Left ventricle myocardium inferior (tissue), 1 donor: ENCODE results near the gene SLC12A9. TPM values are rescaled to one million over a fixed set of nuclear protein-coding genes. Genes with fewer than 3 reads are reported as not detected.
A peak's percentile ranks its signal among the peaks of the same experiment; 100 is the strongest.

Experiments used
- DNase-seq: peaks from one replicate; pipeline ENCODE4 v3.0.0-alpha.2; 2020
- H3K27ac ChIP-seq: fragments of 200-600 bp; replicated peaks from 2 replicates; pipeline ENCODE4 v1.8.0; 2021
- H3K27me3 ChIP-seq: fragments of 200-600 bp; 2 replicates; pipeline ENCODE4 v1.8.0; 2021; ENCODE audit warnings: low read depth
- H3K36me3 ChIP-seq: fragments of 200-600 bp; 2 replicates; pipeline ENCODE4 v1.8.0; 2021
- H3K4me1 ChIP-seq: fragments of 200-600 bp; 2 replicates; pipeline ENCODE4 v1.8.0; 2021
- H3K4me3 ChIP-seq: fragments of 200-600 bp; 2 replicates; pipeline ENCODE4 v1.8.0; 2021; ENCODE audit warnings: mild to moderate bottlenecking, moderate library complexity
- H3K9me3 ChIP-seq: fragments of 200-600 bp; replicated peaks from 2 replicates; pipeline ENCODE4 v1.8.0; 2021
- CTCF ChIP-seq: fragments of 200-600 bp; IDR thresholded peaks from 2 replicates; pipeline ENCODE4 v1.8.0; 2021; ENCODE audit warnings: antibody characterized with exemption, mild to moderate bottlenecking, borderline replicate concordance
- intact Hi-C: fragments of 100-400 bp; cut with micrococcal nuclease; formaldehyde crosslinking; loops from one replicate; pipeline ENCODE4 v1.11.0; 2022
- long read RNA-seq: library from polyadenylated mRNA; unstranded; transcript quantifications from one replicate; pipeline ENCODE4 v2.0.0, GENCODE V29; 2021
- total RNA-seq: library from RNA; stranded (reverse); fragmentation: NEBNext Ultra II Directional; extraction: Animal tissue kit (Norgen Biotek cat#: 25700); gene quantifications from one replicate; pipeline ENCODE4 v1.2.1, GENCODE V29; 2021
- donor health status: DM: no; HTN: yes; CAD: no; lungs with severe emphysema.

Gene SLC12A9, protein sequence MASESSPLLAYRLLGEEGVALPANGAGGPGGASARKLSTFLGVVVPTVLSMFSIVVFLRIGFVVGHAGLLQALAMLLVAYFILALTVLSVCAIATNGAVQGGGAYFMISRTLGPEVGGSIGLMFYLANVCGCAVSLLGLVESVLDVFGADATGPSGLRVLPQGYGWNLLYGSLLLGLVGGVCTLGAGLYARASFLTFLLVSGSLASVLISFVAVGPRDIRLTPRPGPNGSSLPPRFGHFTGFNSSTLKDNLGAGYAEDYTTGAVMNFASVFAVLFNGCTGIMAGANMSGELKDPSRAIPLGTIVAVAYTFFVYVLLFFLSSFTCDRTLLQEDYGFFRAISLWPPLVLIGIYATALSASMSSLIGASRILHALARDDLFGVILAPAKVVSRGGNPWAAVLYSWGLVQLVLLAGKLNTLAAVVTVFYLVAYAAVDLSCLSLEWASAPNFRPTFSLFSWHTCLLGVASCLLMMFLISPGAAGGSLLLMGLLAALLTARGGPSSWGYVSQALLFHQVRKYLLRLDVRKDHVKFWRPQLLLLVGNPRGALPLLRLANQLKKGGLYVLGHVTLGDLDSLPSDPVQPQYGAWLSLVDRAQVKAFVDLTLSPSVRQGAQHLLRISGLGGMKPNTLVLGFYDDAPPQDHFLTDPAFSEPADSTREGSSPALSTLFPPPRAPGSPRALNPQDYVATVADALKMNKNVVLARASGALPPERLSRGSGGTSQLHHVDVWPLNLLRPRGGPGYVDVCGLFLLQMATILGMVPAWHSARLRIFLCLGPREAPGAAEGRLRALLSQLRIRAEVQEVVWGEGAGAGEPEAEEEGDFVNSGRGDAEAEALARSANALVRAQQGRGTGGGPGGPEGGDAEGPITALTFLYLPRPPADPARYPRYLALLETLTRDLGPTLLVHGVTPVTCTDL
- total RNA-seq, result 10.9 TPM
- long read RNA-seq, partial matches to known transcripts, result 2 of 12 reads
- long read RNA-seq, other reads (novel, unspliced or antisense), result 7 of 12 reads

GRCh38 chr7:100852048-100852872, at the start of gene SLC12A9:
TSS of gene SLC12A9 (plus strand) at chr7:100852713. CDS start at chr7:100854198, 1,485 bp downstream.
- peak; percentile 96 for TF ChIP-seq CTCF
- peak within 1 kb of the TSS; percentile 81 for H3K4me3 ChIP-seq
- no peaks in the 10 kb centered on the region for H3K9me3 ChIP-seq
- H3K4me1 ChIP-seq, result peaks cover 18% of the 10 kb centered on the region
- no peaks in the 10 kb centered on the region for H3K36me3 ChIP-seq
- no peaks in the 10 kb centered on the region for H3K27me3 ChIP-seq
- H3K27ac ChIP-seq, result peak within 1 kb of the TSS; percentile 83
- intact Hi-C loops, result loop anchor here (5.0 kb wide), 1 partner anchor 45 kb away; no protein-coding TSS in a partner anchor
- peak; percentile 92 for DNase-seq

DNA sequence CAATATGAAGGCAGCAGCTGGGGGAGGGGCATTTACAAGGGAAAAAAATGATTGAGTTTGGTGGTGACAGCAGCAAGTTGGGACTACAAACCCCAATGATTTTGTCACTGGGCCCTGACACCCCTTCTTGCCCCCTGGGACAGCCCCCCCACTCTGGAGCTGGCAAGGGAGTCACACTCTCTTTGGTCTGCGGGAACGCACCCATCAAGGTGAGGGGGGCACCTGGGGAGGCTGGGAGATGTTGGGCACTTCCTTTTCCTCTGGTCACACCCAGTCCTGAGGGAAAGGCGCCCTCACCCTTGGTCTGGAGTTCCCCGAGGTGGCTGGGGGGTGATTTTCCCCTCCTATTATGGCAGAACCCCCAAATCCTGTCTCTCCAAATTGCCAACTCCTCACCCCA, 49.6 kb upstream of the SLC12A9 start:
- DNase-seq, result no peak
- peaks cover 37% of the 10 kb centered on the region for H3K36me3 ChIP-seq
- H3K27me3 ChIP-seq, result peaks cover 20% of the 10 kb centered on the region
- H3K4me3 ChIP-seq, result peak overlapping the region; percentile 29
- intact Hi-C loops, result no loop called here
- peaks cover 74% of the 10 kb centered on the region for H3K4me1 ChIP-seq
- H3K27ac ChIP-seq, result peak overlapping the region; percentile 66
- no peaks in the 10 kb centered on the region for H3K9me3 ChIP-seq
- no peak for TF ChIP-seq CTCF

- DNase-seq, result peak; percentile 63
- Histone ChIP-seq H3K9me3 (no peaks in the 10 kb centered on the region), H3K27me3 (peaks cover 20% of the 10 kb centered on the region), H3K27ac (peak overlapping the region; percentile 66), H3K4me3 (peak overlapping the region; percentile 29), H3K36me3 (peaks cover 43% of the 10 kb centered on the region), H3K4me1 (peaks cover 74% of the 10 kb centered on the region)
- TF ChIP-seq CTCF, result no peak
- intact Hi-C loops, result no loop called here
Observed at GRCh38 chr7:100803398-100804161, 48.9 kb upstream of the SLC12A9 start.

GRCh38 chr7:100804681-100805431, 47.7 kb upstream of the SLC12A9 start:
- DNase-seq, result no peak
- Histone ChIP-seq H3K9me3 (no peaks in the 10 kb centered on the region), H3K27ac (peak overlapping the region; percentile 66), H3K4me3 (no peak overlapping the region), H3K4me1 (peaks cover 71% of the 10 kb centered on the region), H3K36me3 (peaks cover 56% of the 10 kb centered on the region), H3K27me3 (peaks cover 14% of the 10 kb centered on the region)
- intact Hi-C loops, result loop anchor here (5.0 kb wide), 1 partner anchor 47 kb away; the partner anchor contains the start of gene SLC12A9
- no peak for TF ChIP-seq CTCF
